Epidermal melanocyte (primary cell): ENCODE results near the gene VPS26B.
"Not testable (repeated sequence)": the region's sequence is repeated elsewhere in the genome, so short reads cannot be mapped to it uniquely, and the experiment has no call there.

Experiments used
- DNase-seq: peaks from one replicate; pipeline ENCODE4 v3.0.0; 2011; ENCODE audit warnings: low spot score; ENCODE audit not compliant: insufficient read length

Gene VPS26B

GRCh38 chr11:134281635-134282034 is 57.2 kb downstream of the VPS26B start:
- not testable (repeated sequence) for DNase-seq

DNA sequence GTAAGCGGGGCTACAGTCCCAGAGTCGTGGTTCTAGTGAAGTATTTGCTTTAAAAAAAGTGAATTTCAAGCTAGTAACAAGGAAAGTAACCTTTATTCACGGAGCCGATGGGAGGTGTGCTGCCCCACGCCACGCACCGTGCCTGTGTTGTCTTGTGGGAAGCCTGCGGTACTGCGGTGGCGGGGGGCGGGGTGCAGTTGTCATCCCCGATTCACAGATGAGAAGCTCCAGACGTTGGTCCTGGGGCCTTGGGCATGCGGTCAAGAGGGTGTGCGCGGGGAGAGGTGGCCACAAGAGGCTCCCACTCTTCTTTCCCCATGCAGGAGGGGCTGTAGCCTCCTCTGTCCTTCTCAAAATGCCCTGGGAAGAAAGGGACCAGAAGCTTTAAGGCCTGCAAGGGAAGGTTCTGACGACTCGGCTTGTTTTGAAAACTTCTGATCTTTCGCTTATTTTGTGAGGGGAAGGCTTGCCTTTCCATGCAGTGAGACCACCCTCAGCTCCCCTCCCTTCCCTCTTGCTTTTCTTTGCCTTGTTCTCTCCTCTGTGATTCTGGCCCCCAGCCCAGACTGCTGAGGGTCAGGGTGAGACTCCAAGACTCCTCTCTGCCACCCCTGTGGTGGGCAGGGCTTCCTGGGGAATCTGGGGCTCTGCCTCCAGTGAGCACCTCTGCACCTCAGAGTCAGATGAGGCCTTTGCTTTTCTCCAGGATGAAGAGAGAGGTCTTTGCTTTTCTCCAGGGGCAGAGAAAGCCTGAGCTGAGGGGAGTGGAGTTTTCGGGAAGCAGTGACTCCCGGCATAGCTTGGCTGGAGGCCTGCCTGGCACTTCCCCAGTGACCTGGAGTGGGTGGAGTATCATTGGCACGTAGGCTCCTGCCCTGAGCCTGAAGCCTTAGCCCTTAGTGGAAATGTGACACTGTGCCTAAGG is 57.9 kb downstream of the VPS26B start:
- DNase-seq, result no peak

DNA sequence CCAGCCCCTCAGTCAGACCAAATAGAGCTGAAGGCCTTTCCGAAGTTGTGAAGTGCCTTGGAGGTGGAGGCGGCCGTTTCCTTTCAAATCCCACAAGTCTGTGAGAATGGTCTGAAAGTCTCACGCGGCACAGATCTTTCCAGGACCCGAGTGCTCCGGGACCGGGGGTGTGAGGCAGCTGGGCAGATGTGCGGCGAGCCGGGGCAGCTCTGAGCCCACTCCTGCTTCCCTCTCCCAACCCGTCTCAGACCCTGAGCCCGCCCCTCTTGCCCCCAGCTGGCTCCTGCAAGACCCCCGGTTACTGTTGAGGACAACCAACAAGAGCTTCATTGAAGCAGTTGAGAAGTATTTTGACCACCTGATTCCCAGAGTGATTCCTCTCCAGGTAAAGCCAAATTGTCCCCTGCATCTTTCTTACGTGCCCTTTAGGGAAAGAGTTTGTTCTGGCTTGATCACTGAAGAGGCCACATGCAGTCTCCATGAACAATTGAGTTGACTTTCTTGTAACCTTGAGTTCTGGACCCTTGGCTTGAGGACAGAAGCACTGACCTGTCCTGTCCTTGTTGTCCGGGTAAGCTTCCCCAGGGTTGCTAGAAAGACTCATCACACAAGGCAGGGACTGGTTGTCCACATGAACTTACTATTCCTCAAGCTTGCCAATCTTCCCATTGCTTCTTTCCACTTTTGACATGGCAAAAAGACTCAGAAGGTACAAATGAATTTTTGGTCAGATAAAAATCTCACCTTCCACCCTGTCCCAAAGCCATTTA is 59.2 kb downstream of the VPS26B start:
- DNase-seq, result no peak

DNA sequence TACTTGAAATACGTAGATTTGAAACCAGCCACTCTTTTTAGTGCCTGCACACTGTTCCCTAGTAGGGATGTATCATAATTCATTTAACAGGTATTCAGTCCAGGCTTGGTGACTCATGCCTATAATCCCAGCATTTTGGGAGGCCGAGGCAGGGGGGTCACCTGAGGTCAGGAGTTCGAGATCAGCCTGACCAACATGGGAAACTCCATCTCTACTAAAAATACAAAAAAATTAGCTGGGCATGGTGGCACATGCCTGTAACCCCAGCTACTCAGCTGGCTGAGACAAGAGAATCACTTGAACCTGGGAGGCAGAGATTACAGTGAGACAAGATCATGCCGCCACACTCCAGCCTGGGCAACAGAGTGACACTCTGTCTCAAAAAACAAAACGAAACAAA is 59.9 kb downstream of the VPS26B start:
- DNase-seq, result not testable (repeated sequence)

GRCh38 chr11:134287561-134287960 is 63.1 kb downstream of the VPS26B start:
- no peak for DNase-seq

- DNase-seq, result no peak
Observed at GRCh38 chr11:134288486-134288885, 64.0 kb downstream of the VPS26B start.

- DNase-seq, result no peak
Observed at GRCh38 chr11:134289167-134289566, 64.7 kb downstream of the VPS26B start.

- no peak for DNase-seq
Observed at GRCh38 chr11:134289789-134290188, 65.3 kb downstream of the VPS26B start.

GRCh38 chr11:134290646-134291045 is 66.2 kb downstream of the VPS26B start:
- no peak for DNase-seq

DNA sequence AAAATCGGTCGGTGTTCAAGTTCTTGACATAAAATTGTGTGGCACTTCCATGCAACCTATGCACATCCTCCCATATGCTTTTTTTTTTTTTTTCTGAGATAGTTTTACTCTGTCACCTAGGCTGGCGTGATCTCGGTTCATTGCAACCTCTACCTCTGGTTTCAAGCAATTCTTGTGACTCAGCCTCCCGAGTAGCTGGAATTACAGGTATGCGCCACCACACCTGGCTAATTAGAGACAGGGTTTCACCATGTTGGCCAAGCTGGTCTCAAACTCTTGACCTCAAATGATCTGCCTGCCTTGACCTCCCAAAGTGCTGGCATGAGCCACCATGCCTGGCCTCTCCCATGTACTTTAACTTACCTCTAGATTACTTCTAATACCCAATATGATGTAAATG is 66.7 kb downstream of the VPS26B start:
- no peak for DNase-seq

GRCh38 chr11:134292661-134293060 is 68.2 kb downstream of the VPS26B start:
- DNase-seq, result no peak

- DNase-seq, result no peak
Observed at GRCh38 chr11:134293119-134294113, 68.9 kb downstream of the VPS26B start.

- DNase-seq, result no peak
Observed at GRCh38 chr11:134294664-134295063, 70.2 kb downstream of the VPS26B start.
